HEK293 (cell line): ENCODE measurements around the gene POC1B.

Source experiments
- CTCF ChIA-PET: fragments of 350-600 bp; formaldehyde crosslinking; extraction: SDS; loops from one replicate; lab custom pipeline; 2021; ENCODE audit warnings: antibody characterized with exemption; lab: Yijun Ruan, JAX
- POLR2A ChIA-PET: fragments of 300-600 bp; formaldehyde crosslinking; extraction: SDS; loops from one replicate; lab custom pipeline; 2020; ENCODE audit warnings: antibody characterized with exemption, inconsistent platforms; lab: Yijun Ruan, JAX
- H3K27ac ChIP-seq: fragments of 200-500 bp; sonication (Bioruptor generic); 2 replicates; pipeline ENCODE4 v1.5.1; 2014; ENCODE audit warnings: low read depth, low read length, control low read depth, inconsistent platforms; ENCODE audit errors: extremely low read depth
- H3K36me3 ChIP-seq, 2 experiments: fragments of 200-500 bp in 1 of 2; sonication (Bioruptor generic) in 1 of 2; 1 replicate in 1 of 2; 2 replicates in 1 of 2; pipeline ENCODE4 v1.5.1; 2014 to 2017; ENCODE audit warnings: inconsistent platforms in 2 of 2, low read length in 2 of 2; ENCODE audit not compliant: control insufficient read depth in 2 of 2, insufficient read depth in 1 of 2
- H3K4me1 ChIP-seq: fragments of 200-500 bp; sonication (Bioruptor generic); 2 replicates; pipeline ENCODE4 v1.5.1; 2014; ENCODE audit warnings: mild to moderate bottlenecking, low read length, inconsistent platforms; ENCODE audit not compliant: control insufficient read depth, insufficient read depth
- H3K4me3 ChIP-seq: 2 replicates; pipeline ENCODE4 v1.5.1; 2011; ENCODE audit warnings: low read depth, mild to moderate bottlenecking, control low read depth, low read length, moderate library complexity
- H3K9me3 ChIP-seq: fragments of 200-500 bp; sonication (Bioruptor generic); 2 replicates; pipeline ENCODE4 v1.5.1; 2014; ENCODE audit warnings: low read depth, low read length, inconsistent platforms; ENCODE audit not compliant: control insufficient read depth, insufficient read depth
- BCL6B ChIP-seq: fragments of 450-650 bp; formaldehyde crosslinking; IDR thresholded peaks from 2 replicates; pipeline ENCODE4 v1.5.1; 2017; ENCODE audit warnings: missing biosample characterization, missing genetic modification characterization
- MEIS1 ChIP-seq: sonication (generic); formaldehyde crosslinking; IDR thresholded peaks from 2 replicates; pipeline ENCODE4 v1.8.1; 2022; ENCODE audit warnings: missing genetic modification reagents, mild to moderate bottlenecking, borderline replicate concordance
- OSR2 ChIP-seq: fragments of 450-650 bp; formaldehyde crosslinking; IDR thresholded peaks from 2 replicates; pipeline ENCODE4 v1.5.1; 2016; ENCODE audit warnings: missing biosample characterization, missing genetic modification characterization
- PRDM6 ChIP-seq: fragments of 450-650 bp; formaldehyde crosslinking; IDR thresholded peaks from 2 replicates; pipeline ENCODE4 v1.5.1; 2017; ENCODE audit warnings: missing biosample characterization, missing genetic modification characterization
- ZBTB10 ChIP-seq: fragments of 450-650 bp; formaldehyde crosslinking; IDR thresholded peaks from 2 replicates; pipeline ENCODE4 v1.5.1; 2016; ENCODE audit warnings: missing biosample characterization, missing genetic modification characterization
- ZFP3 ChIP-seq: fragments of 450-650 bp; formaldehyde crosslinking; IDR thresholded peaks from 2 replicates; pipeline ENCODE4 v1.5.1; 2016; ENCODE audit warnings: low read depth, missing biosample characterization, missing genetic modification characterization
- ZFP69B ChIP-seq: fragments of 450-650 bp; formaldehyde crosslinking; IDR thresholded peaks from 2 replicates; pipeline ENCODE4 v1.5.1; 2016; ENCODE audit warnings: missing biosample characterization, missing genetic modification characterization
- ZNF19 ChIP-seq: fragments of 450-650 bp; formaldehyde crosslinking; IDR thresholded peaks from 2 replicates; pipeline ENCODE4; 2016; ENCODE audit warnings: missing biosample characterization, missing genetic modification characterization, low read depth
- ZNF248 ChIP-seq: fragments of 450-650 bp; formaldehyde crosslinking; IDR thresholded peaks from 2 replicates; pipeline ENCODE4 v1.5.1; 2017; ENCODE audit warnings: missing biosample characterization, missing genetic modification characterization
- ZNF26 ChIP-seq: fragments of 450-650 bp; formaldehyde crosslinking; IDR thresholded peaks from 2 replicates; pipeline ENCODE4 v1.5.1; 2016; ENCODE audit warnings: missing biosample characterization, missing genetic modification characterization
- ZNF292 ChIP-seq: fragments of 450-650 bp; formaldehyde crosslinking; IDR thresholded peaks from 2 replicates; pipeline ENCODE4 v1.5.1; 2016; ENCODE audit warnings: low read depth, missing biosample characterization, missing genetic modification characterization, borderline replicate concordance
- ZNF341 ChIP-seq: fragments of 450-650 bp; formaldehyde crosslinking; IDR thresholded peaks from 2 replicates; pipeline ENCODE4; 2016; ENCODE audit warnings: low read depth, missing biosample characterization, missing genetic modification characterization
- ZNF37A ChIP-seq: fragments of 450-650 bp; IDR thresholded peaks from 2 replicates; pipeline ENCODE4 v1.5.1; 2018; ENCODE audit warnings: missing biosample characterization, missing genetic modification characterization
- ZNF530 ChIP-seq: fragments of 450-650 bp; formaldehyde crosslinking; IDR thresholded peaks from 2 replicates; pipeline ENCODE4 v1.5.1; 2016; ENCODE audit warnings: low read depth, missing biosample characterization, missing genetic modification characterization
- ZNF544 ChIP-seq: fragments of 450-650 bp; formaldehyde crosslinking; IDR thresholded peaks from 2 replicates; pipeline ENCODE4 v1.5.0; 2017; ENCODE audit warnings: missing biosample characterization, missing genetic modification characterization
- ZNF549 ChIP-seq: fragments of 450-650 bp; IDR thresholded peaks from 2 replicates; pipeline ENCODE4 v1.5.1; 2018; ENCODE audit warnings: missing biosample characterization, missing genetic modification characterization, mild to moderate bottlenecking, inconsistent platforms, moderate library complexity
- ZNF561 ChIP-seq: fragments of 450-650 bp; IDR thresholded peaks from 2 replicates; pipeline ENCODE4 v1.5.1; 2018; ENCODE audit warnings: missing biosample characterization, missing genetic modification characterization, borderline replicate concordance
- ZNF571 ChIP-seq: fragments of 450-650 bp; formaldehyde crosslinking; IDR thresholded peaks from 2 replicates; pipeline ENCODE4 v1.5.0; 2017; ENCODE audit warnings: missing biosample characterization, missing genetic modification characterization
- ZNF660 ChIP-seq: fragments of 450-650 bp; IDR thresholded peaks from 2 replicates; pipeline ENCODE4 v1.5.1; 2018; ENCODE audit warnings: missing biosample characterization, mild to moderate bottlenecking, missing genetic modification characterization

Gene POC1B

GRCh38 chr12:89379148-89379838, 146.6 kb downstream of the POC1B start (continued):
- TF ChIP-seq ZNF544 (tag by site-specific recombination) (no peak), BCL6B (tag by site-specific recombination) (no peak), PRDM6 (tag by site-specific recombination) (no peak), ZNF292 (no peak), MEIS1 (CRISPR knock-in tag) (no peak), ZNF530 (tag by site-specific recombination) (no peak), ZNF549 (tag by site-specific recombination) (no peak), ZNF561 (no peak)
- TF ChIP-seq, all 188 proteins: peak for 0

- H3K27ac ChIP-seq, result no peak overlapping the region
- TF ChIP-seq ZNF19 (tag by site-specific recombination) (no peak), ZNF571 (no peak), OSR2 (tag by site-specific recombination) (no peak), ZNF248 (tag by site-specific recombination) (no peak), ZNF26 (no peak)
- CTCF ChIA-PET, result interaction anchor here (0.5 kb wide), 1 partner anchor 11 kb away, joined by 4 read pairs; no protein-coding TSS in a partner anchor
- H3K9me3 ChIP-seq, result no peaks in the 10 kb centered on the region
- H3K4me3 ChIP-seq, result no peak overlapping the region
- H3K4me1 ChIP-seq, result peaks cover 4% of the 10 kb centered on the region; the same call in 1 of the 2 replicates
- H3K36me3 ChIP-seq, result no peaks in the 10 kb centered on the region
- POLR2A ChIA-PET, result no interaction called here
Observed at GRCh38 chr12:89376844-89377243, 149.0 kb downstream of the POC1B start.

- CTCF ChIA-PET, result no interaction called here
- H3K4me1 ChIP-seq, result peaks cover 4% of the 10 kb centered on the region; the same call in 1 of the 2 replicates
- no peak for TF ChIP-seq ZNF660 (tag by site-specific recombination)
- no peak for TF ChIP-seq ZNF37A
- no peak for TF ChIP-seq ZFP69B
- TF ChIP-seq ZNF341 (tag by site-specific recombination), result no peak
- no peak for TF ChIP-seq ZFP3 (tag by site-specific recombination)
- TF ChIP-seq ZBTB10 (tag by site-specific recombination), result no peak
Observed at GRCh38 chr12:89376202-89376529, 149.7 kb downstream of the POC1B start.

More at GRCh38 chr12:89376202-89376529, 149.7 kb downstream of the POC1B start:
- Histone ChIP-seq H3K4me3 (no peak overlapping the region), H3K36me3 (no peaks in the 10 kb centered on the region), H3K9me3 (no peaks in the 10 kb centered on the region), H3K27ac (no peak overlapping the region)
- POLR2A ChIA-PET, result no interaction called here
